ENCODE data around the gene HSF2.
A peak's percentile ranks its signal among the peaks of the same experiment; 100 is the strongest.

HSF2 gene

DNA sequence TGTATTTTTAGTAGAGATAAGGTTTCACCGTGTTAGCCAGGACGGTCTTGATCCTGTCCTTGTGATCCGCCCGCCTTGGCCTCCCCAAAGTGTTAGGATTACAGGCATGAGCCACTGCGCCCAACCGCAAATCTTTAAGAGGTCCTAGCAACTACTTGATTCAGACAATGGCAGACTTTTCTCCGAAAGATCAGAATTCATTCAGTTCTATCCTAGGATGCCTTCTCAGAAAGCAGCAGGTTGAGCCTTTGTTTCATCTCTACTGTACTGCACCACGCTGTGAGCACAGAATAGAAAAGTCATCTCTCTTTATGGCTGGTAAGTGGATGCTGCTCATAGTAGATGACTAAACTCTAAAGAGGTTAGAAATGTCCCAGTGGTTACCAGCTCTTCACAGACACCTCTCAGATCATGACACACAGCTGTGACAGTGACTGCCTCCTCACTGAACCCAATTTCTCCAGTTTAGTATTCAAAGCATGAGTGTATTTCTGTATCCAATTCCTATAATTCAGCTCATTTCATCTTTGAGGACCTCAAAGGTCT lies 6.0 kb upstream of the HSF2 start:
- in situ Hi-C loops (cut with HindIII; ENCODE audit: low pct_ligation_motif_present, low sequenced_read_pairs) = no loop called here
- H3K27ac ChIP-seq = no peak overlapping the region
- no peaks in the 10 kb centered on the region for H3K36me3 ChIP-seq (replicated peaks)
- H3K4me3 ChIP-seq (ENCODE audit: low read depth, low read length) = no peak overlapping the region
- TF ChIP-seq, protein P1, sequence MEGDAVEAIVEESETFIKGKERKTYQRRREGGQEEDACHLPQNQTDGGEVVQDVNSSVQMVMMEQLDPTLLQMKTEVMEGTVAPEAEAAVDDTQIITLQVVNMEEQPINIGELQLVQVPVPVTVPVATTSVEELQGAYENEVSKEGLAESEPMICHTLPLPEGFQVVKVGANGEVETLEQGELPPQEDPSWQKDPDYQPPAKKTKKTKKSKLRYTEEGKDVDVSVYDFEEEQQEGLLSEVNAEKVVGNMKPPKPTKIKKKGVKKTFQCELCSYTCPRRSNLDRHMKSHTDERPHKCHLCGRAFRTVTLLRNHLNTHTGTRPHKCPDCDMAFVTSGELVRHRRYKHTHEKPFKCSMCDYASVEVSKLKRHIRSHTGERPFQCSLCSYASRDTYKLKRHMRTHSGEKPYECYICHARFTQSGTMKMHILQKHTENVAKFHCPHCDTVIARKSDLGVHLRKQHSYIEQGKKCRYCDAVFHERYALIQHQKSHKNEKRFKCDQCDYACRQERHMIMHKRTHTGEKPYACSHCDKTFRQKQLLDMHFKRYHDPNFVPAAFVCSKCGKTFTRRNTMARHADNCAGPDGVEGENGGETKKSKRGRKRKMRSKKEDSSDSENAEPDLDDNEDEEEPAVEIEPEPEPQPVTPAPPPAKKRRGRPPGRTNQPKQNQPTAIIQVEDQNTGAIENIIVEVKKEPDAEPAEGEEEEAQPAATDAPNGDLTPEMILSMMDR (IDR thresholded peaks at IDR 0.05; ENCODE audit: low read depth, low read length, missing control alignments) = no peak
- no peaks in the 10 kb centered on the region for H3K27me3 ChIP-seq (replicated peaks)
- no peak for DNase-seq

DNA sequence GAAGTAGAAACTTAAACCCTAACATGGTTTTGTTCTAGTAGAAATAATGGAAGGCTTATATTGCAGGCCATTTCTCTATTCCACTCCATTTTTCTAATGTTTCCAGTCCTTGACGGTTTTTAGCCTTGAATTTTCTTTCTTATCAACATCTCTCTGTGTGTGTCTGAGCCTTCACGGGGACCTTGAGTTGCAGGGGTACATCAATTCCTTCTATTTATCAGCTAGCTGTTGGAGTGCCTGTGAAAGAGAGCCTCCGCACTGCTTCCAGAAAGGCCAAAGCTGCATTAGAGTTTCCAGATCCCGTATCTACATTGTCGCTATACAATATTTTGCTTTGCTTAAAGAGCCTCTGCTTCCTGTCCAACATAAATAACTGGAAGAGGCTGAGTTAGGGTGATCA lies 5.4 kb upstream of the HSF2 start:
- no peaks in the 10 kb centered on the region for H3K27me3 ChIP-seq (replicated peaks)
- DNase-seq = no peak
- H3K27ac ChIP-seq = no peak overlapping the region
- no peaks in the 10 kb centered on the region for H3K36me3 ChIP-seq (replicated peaks)
- TF ChIP-seq, protein P1 (IDR thresholded peaks at IDR 0.05; ENCODE audit: low read depth, low read length, missing control alignments) = no peak
- in situ Hi-C loops (cut with HindIII; ENCODE audit: low pct_ligation_motif_present, low sequenced_read_pairs) = no loop called here
- no peak overlapping the region for H3K4me3 ChIP-seq (ENCODE audit: low read depth, low read length)

DNA sequence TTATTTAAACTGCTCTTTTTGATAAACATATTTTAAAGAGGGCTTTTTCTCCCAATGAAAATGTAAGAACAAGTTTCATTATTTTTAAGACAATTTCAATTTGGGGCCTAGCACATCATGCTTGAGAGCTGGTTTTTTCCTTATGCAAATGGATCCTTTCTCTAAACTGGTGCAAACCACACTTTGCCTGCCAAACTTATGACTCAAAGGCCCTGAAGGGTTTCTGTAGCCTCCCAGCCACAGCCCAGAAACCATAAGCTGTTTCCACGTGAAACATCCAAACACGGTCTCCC lies 451 bp upstream of the HSF2 start:
- Histone ChIP-seq H3K36me3 (replicated peaks) (no peaks in the 10 kb centered on the region), H3K27ac (no peak overlapping the region), H3K4me3 (ENCODE audit: low read depth, low read length) (no peak overlapping the region), H3K27me3 (replicated peaks) (no peaks in the 10 kb centered on the region)
- TF ChIP-seq, protein P1 (IDR thresholded peaks at IDR 0.05; ENCODE audit: low read depth, low read length, missing control alignments) = no peak
- no peak for DNase-seq
- in situ Hi-C loops (cut with HindIII; ENCODE audit: low pct_ligation_motif_present, low sequenced_read_pairs) = no loop called here

DNA sequence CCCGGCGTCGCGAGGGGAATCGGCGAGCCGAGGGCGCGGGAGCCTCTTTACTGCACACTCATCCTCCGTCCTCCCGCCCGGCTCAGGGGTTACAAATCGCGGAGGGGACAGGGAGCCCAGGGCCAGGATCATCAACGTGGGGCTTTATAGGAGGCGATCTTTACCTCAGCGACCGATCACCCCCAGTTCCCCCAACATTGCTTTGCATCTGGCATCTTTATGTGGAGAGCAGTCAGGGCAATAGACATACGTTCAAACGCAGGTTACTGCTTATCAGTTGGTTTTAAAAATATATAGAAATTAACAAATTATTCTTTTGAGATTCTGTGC lies 634 bp downstream of the HSF2 start:
- Histone ChIP-seq H3K36me3 (replicated peaks) (no peaks in the 10 kb centered on the region), H3K4me3 (ENCODE audit: low read depth, low read length) (peak overlapping the region; percentile 90), H3K27ac (peak overlapping the region; percentile 72), H3K27me3 (replicated peaks) (no peaks in the 10 kb centered on the region)
- peak; percentile 3 for DNase-seq
- in situ Hi-C loops (cut with HindIII; ENCODE audit: low pct_ligation_motif_present, low sequenced_read_pairs) = no loop called here
- TF ChIP-seq, protein P1 (IDR thresholded peaks at IDR 0.05; ENCODE audit: low read depth, low read length, missing control alignments) = no peak

DNA sequence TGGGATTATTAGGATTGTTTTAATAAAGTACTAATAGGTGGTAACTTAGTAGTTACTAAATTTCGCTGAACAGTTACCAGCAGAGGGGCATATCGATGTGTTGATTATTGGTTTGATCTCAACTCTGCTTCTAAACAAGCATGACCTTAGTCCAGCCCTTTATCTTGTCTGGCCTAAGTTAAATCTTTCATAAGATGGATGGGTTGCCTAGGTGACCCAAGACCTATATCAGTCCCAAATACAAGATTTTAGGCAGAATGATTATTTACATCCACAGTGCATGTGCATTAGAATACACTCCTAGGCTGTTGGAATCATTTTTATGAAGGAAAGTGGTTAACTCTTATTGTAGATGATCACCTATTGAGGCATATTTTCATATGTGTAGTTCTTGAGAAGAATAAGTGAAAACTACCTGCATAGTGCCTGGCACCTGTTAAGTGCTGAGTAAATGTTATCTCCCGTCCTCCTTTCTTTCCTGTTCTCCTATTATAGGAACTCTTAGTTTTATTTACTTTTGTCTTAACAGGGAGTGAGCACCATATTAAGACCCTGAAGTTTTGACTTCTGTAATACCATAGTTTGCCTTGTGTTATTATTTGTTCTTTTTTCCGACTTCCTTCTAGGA lies 1.1 kb downstream of the HSF2 start:
- in situ Hi-C loops (cut with HindIII; ENCODE audit: low pct_ligation_motif_present, low sequenced_read_pairs) = no loop called here
- Histone ChIP-seq H3K4me3 (ENCODE audit: low read depth, low read length) (peak overlapping the region; percentile 90), H3K27me3 (replicated peaks) (no peaks in the 10 kb centered on the region), H3K27ac (no peak overlapping the region), H3K36me3 (replicated peaks) (no peaks in the 10 kb centered on the region)
- TF ChIP-seq, protein P1 (IDR thresholded peaks at IDR 0.05; ENCODE audit: low read depth, low read length, missing control alignments) = no peak
- no peak for DNase-seq

DNA sequence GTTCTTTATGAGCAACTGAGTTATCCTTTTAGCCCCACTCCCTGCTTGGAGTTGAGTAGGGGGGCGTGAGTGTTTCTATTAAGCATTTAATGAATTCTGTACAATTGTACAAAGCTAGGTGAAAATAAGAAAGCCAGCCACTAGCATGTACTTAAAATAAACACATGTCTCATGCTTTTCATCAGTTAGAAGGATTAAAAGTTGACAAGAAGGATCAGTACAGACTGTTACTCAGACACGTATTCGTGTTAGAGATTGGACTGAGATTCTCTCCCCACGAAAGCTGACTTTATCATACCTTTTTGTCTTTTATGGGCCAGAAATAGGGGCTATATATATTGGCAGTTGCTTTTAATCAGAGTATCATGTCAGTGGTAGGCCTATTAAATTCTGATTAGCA lies 1.7 kb downstream of the HSF2 start:
- Histone ChIP-seq H3K4me3 (ENCODE audit: low read depth, low read length) (no peak overlapping the region), H3K27me3 (replicated peaks) (no peaks in the 10 kb centered on the region), H3K27ac (no peak overlapping the region), H3K36me3 (replicated peaks) (no peaks in the 10 kb centered on the region)
- in situ Hi-C loops (cut with HindIII; ENCODE audit: low pct_ligation_motif_present, low sequenced_read_pairs) = no loop called here
- TF ChIP-seq, protein P1 (IDR thresholded peaks at IDR 0.05; ENCODE audit: low read depth, low read length, missing control alignments) = no peak
- no peak for DNase-seq
